Osteoblast (primary cell): ENCODE measurements around the gene NPEPL1. TPM values are rescaled to one million over a fixed set of nuclear protein-coding genes. Genes with fewer than 3 reads are reported as not detected.

Experiments
- DNase-seq: peaks from one replicate; pipeline ENCODE4 v3.0.0; 2011; ENCODE audit warnings: low spot score, mixed read lengths; ENCODE audit not compliant: insufficient read length; ENCODE audit errors: missing footprints
- H2AFZ ChIP-seq: 2 replicates; pipeline ENCODE4 v1.6.0; 2011; ENCODE audit warnings: mild to moderate bottlenecking, low read length
- H3K27ac ChIP-seq: 2 replicates; pipeline ENCODE4 v1.5.1; 2011; ENCODE audit warnings: mild to moderate bottlenecking, low read depth, low read length, moderate library complexity
- H3K27me3 ChIP-seq: 2 replicates; pipeline ENCODE4 v1.6.0; 2012; ENCODE audit warnings: mild to moderate bottlenecking, control low read depth, inconsistent platforms, low read length, moderate library complexity; ENCODE audit not compliant: insufficient read depth
- H3K36me3 ChIP-seq: 2 replicates; pipeline ENCODE4 v1.5.1; 2011; ENCODE audit warnings: mild to moderate bottlenecking, low read length, control low read depth, moderate library complexity; ENCODE audit not compliant: insufficient read depth
- H3K4me1 ChIP-seq: 2 replicates; pipeline ENCODE4 v1.5.1; 2011; ENCODE audit warnings: mild to moderate bottlenecking, low read length, control low read depth, moderate library complexity; ENCODE audit not compliant: insufficient read depth
- H3K4me2 ChIP-seq: 2 replicates; pipeline ENCODE4 v1.6.0; 2011; ENCODE audit warnings: mild to moderate bottlenecking, low read length; ENCODE audit not compliant: insufficient read depth
- H3K4me3 ChIP-seq: fragments of 200-600 bp; sonication (generic); 3 replicates; pipeline ENCODE4 v1.5.1; 2012; ENCODE audit warnings: mild to moderate bottlenecking, low read length, inconsistent platforms; ENCODE audit not compliant: insufficient read depth
- H3K79me2 ChIP-seq: 2 replicates; pipeline ENCODE4 v1.6.0; 2012; ENCODE audit warnings: mild to moderate bottlenecking, low read length, control low read depth, inconsistent platforms; ENCODE audit not compliant: insufficient read depth
- H3K9me3 ChIP-seq: 2 replicates; pipeline ENCODE4 v1.5.1; 2011; ENCODE audit warnings: low read depth, low read length, control low read depth
- H4K20me1 ChIP-seq: 2 replicates; pipeline ENCODE4 v1.6.0; 2012; ENCODE audit warnings: mild to moderate bottlenecking, low read length, control low read depth; ENCODE audit not compliant: insufficient read depth
- CTCF ChIP-seq: IDR thresholded peaks from 2 replicates; pipeline ENCODE4 v1.5.1; 2011; ENCODE audit warnings: mild to moderate bottlenecking, low read depth, low read length, moderate library complexity; ENCODE audit errors: extremely low read depth
- total RNA-seq: library from RNA; depleted of rRNA; stranded (reverse); fragments of >200 nt; gene quantifications from 2 replicates; pipeline ENCODE4 v1.2.3, GENCODE V29; 2012

NPEPL1 gene
- total RNA-seq, 1 donor: 29.7 TPM

GRCh38 chr20:58658760-58659159, 33.8 kb upstream of the NPEPL1 start:
- peaks cover 95% of the 10 kb centered on the region for H3K79me2 ChIP-seq
- no peak overlapping the region for H3K27ac ChIP-seq
- H2AFZ ChIP-seq: no peak overlapping the region
- no peaks in the 10 kb centered on the region for H3K9me3 ChIP-seq
- peaks cover 16% of the 10 kb centered on the region for H3K36me3 ChIP-seq
- H4K20me1 ChIP-seq: peaks cover 3% of the 10 kb centered on the region
- H3K27me3 ChIP-seq: no peaks in the 10 kb centered on the region
- peaks cover 32% of the 10 kb centered on the region for H3K4me1 ChIP-seq
- no peak for DNase-seq
- TF ChIP-seq CTCF: no peak
- H3K4me3 ChIP-seq: no peak overlapping the region
- H3K4me2 ChIP-seq: no peak overlapping the region

- Histone ChIP-seq H2AFZ (no peak overlapping the region), H3K9me3 (no peaks in the 10 kb centered on the region), H3K4me2 (no peak overlapping the region), H3K27me3 (no peaks in the 10 kb centered on the region), H3K4me1 (peaks cover 22% of the 10 kb centered on the region), H3K27ac (no peak overlapping the region), H3K79me2 (peaks cover 95% of the 10 kb centered on the region), H3K4me3 (no peak overlapping the region), H4K20me1 (peaks cover 3% of the 10 kb centered on the region), H3K36me3 (peaks cover 16% of the 10 kb centered on the region)
- DNase-seq: no peak
- TF ChIP-seq CTCF: no peak
These were observed 32.8 kb upstream of the NPEPL1 start for GRCh38 chr20:58659841-58660240.

GRCh38 chr20:58660855-58661597, 31.6 kb upstream of the NPEPL1 start:
- H2AFZ ChIP-seq: no peak overlapping the region

More at GRCh38 chr20:58660855-58661597, 31.6 kb upstream of the NPEPL1 start:
- H3K9me3 ChIP-seq: no peaks in the 10 kb centered on the region
- DNase-seq: no peak
- peaks cover 16% of the 10 kb centered on the region for H3K36me3 ChIP-seq
- no peak overlapping the region for H3K27ac ChIP-seq
- peaks cover 94% of the 10 kb centered on the region for H3K79me2 ChIP-seq
- peaks cover 4% of the 10 kb centered on the region for H4K20me1 ChIP-seq
- no peak overlapping the region for H3K4me2 ChIP-seq
- H3K4me1 ChIP-seq: peaks cover 11% of the 10 kb centered on the region
- no peak for TF ChIP-seq CTCF
- H3K4me3 ChIP-seq: no peak overlapping the region
- H3K27me3 ChIP-seq: no peaks in the 10 kb centered on the region
